Skeletal muscle satellite cell (primary cell): Measurements from ENCODE around the gene SLC9A7.

Experiments used
- H3K27me3 ChIP-seq: 2 replicates; pipeline ENCODE4 v1.7.0; 2013; ENCODE audit warnings: low read length; ENCODE audit not compliant: control insufficient read depth, insufficient read depth
- H3K36me3 ChIP-seq: 2 replicates; pipeline ENCODE4 v1.7.0; 2013; ENCODE audit warnings: mild to moderate bottlenecking, control low read depth, low read length; ENCODE audit not compliant: insufficient read depth
- H3K4me1 ChIP-seq: 2 replicates; pipeline ENCODE4 v1.7.0; 2013; ENCODE audit warnings: low read length; ENCODE audit not compliant: control insufficient read depth, insufficient read depth
- H3K4me2 ChIP-seq: 2 replicates; pipeline ENCODE4 v1.7.0; 2013; ENCODE audit warnings: mild to moderate bottlenecking, low read length
- H3K4me3 ChIP-seq: 2 replicates; pipeline ENCODE4 v1.7.0; 2013; ENCODE audit warnings: low read length
- H3K9ac ChIP-seq: 2 replicates; pipeline ENCODE4 v1.7.0; 2013; ENCODE audit warnings: mild to moderate bottlenecking, low read depth, low read length, moderate library complexity
- H3K9me3 ChIP-seq: replicated peaks from 2 replicates; pipeline ENCODE4 v1.7.0; 2013; ENCODE audit warnings: mild to moderate bottlenecking, control low read depth, low read length

Gene SLC9A7

DNA sequence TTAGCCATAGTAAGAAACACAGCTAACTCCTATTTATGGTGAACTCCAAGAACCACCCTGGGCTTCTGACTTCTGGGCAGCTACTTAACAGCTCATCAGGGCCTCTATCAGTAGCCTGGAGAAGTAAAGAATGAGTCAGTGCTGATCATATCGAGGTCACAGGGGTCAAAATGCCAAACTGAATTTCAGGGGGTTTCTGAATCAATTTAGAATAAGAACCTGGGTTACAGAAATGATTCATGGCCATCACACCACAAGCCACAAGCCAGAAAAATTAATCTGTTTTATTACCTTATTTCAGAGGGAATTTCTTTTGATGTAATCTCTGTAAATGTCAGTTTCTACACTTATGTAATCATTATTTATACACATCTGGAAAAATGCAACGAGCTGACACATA, 121.0 kb downstream of the SLC9A7 start:
- no peak overlapping the region for H3K4me2 ChIP-seq
- H3K4me1 ChIP-seq: no peaks in the 10 kb centered on the region
- no peak overlapping the region for H3K9ac ChIP-seq
- H3K27me3 ChIP-seq: no peaks in the 10 kb centered on the region
- H3K9me3 ChIP-seq: no peaks in the 10 kb centered on the region
- H3K4me3 ChIP-seq: no peak overlapping the region
- H3K36me3 ChIP-seq: no peaks in the 10 kb centered on the region

DNA sequence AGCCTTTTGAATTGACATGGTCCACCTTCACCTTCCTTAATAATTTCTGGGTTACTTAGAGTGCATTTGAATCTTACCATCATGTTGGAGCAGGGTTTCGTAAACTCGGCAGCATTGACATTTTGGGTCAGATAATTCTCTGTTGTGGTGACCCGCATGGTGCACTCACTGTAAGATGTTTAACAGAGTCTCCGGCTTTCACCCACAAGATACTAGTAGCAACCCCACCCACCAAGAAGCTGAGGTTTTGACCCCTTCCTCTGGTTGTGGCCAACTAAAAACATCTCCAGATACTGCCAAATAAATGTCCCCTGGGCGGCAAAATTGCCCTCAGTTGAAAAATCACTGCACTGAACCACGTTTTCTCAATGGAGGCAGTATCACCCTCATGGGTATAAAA, 122.7 kb downstream of the SLC9A7 start:
- Histone ChIP-seq H3K4me3 (no peak overlapping the region), H3K9me3 (no peaks in the 10 kb centered on the region), H3K36me3 (no peaks in the 10 kb centered on the region), H3K4me1 (no peaks in the 10 kb centered on the region), H3K4me2 (no peak overlapping the region), H3K9ac (no peak overlapping the region), H3K27me3 (no peaks in the 10 kb centered on the region)

DNA sequence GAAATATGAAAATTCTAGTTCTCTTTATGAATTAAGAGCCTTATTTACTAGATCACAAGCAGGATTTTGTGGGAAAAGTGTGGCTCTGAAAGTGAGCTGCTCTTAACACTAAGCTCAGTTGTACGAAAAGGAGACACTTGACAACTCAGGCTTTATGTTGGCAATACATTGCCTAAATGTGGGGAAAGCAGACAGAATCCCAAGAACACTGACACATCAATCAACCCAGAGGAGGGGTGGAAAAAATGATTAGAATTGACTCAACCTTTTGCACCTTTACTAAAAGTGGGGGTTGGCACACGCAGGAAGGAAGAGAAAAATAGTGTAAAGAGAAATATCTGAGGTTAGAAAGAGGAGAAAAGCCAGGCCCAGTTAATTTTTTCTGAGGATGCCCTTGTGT, 123.7 kb downstream of the SLC9A7 start:
- H3K36me3 ChIP-seq: no peaks in the 10 kb centered on the region
- no peak overlapping the region for H3K9ac ChIP-seq
- H3K27me3 ChIP-seq: no peaks in the 10 kb centered on the region
- no peaks in the 10 kb centered on the region for H3K9me3 ChIP-seq
- no peak overlapping the region for H3K4me2 ChIP-seq
- H3K4me1 ChIP-seq: no peaks in the 10 kb centered on the region
- no peak overlapping the region for H3K4me3 ChIP-seq

DNA sequence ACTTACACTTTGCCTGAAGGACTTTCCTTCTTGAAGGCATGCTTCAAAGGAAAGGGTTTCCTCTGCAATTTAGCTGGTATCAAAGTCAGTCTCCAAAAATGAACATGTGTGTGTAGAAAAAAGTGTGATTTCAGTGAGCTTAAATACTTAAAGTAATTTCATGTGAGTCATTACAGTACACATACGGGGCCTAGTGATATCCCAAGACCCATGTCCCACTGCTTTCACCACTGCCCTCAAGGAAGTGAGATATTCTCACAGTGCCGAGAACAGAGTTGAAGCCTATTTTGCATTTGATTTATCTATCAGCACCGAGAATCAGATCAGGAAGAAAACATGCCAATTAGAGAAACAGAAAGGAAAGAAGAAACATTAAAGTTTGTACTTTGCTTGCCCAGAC, 124.3 kb downstream of the SLC9A7 start:
- H3K9ac ChIP-seq: no peak overlapping the region
- H3K27me3 ChIP-seq: no peaks in the 10 kb centered on the region
- H3K4me1 ChIP-seq: peaks cover 4% of the 10 kb centered on the region
- H3K4me2 ChIP-seq: no peak overlapping the region
- H3K4me3 ChIP-seq: no peak overlapping the region
- H3K9me3 ChIP-seq: no peaks in the 10 kb centered on the region
- no peaks in the 10 kb centered on the region for H3K36me3 ChIP-seq

DNA sequence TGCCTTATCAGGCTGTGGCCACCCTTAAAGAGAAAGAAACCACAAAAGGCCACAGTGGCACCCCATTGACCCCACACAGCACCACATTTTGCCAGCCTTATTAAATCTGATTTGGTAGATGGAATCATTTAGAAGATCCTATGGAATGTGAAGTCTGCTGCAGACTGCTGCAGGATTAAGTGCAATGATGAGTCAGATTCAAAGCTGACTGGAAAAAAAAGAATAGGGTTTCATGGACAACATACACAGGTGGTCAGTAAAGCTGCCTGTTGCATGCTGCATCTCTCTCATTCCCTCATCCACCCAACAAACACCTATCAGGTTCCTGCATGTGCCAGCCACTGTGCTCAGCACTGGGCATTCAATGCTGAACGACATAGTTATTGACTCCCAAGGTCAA, 128.8 kb downstream of the SLC9A7 start:
- no peak overlapping the region for H3K4me3 ChIP-seq
- H3K4me2 ChIP-seq: no peak overlapping the region
- no peak overlapping the region for H3K9ac ChIP-seq
- H3K27me3 ChIP-seq: no peaks in the 10 kb centered on the region
- peaks cover 21% of the 10 kb centered on the region for H3K4me1 ChIP-seq
- no peaks in the 10 kb centered on the region for H3K9me3 ChIP-seq
- H3K36me3 ChIP-seq: no peaks in the 10 kb centered on the region

DNA sequence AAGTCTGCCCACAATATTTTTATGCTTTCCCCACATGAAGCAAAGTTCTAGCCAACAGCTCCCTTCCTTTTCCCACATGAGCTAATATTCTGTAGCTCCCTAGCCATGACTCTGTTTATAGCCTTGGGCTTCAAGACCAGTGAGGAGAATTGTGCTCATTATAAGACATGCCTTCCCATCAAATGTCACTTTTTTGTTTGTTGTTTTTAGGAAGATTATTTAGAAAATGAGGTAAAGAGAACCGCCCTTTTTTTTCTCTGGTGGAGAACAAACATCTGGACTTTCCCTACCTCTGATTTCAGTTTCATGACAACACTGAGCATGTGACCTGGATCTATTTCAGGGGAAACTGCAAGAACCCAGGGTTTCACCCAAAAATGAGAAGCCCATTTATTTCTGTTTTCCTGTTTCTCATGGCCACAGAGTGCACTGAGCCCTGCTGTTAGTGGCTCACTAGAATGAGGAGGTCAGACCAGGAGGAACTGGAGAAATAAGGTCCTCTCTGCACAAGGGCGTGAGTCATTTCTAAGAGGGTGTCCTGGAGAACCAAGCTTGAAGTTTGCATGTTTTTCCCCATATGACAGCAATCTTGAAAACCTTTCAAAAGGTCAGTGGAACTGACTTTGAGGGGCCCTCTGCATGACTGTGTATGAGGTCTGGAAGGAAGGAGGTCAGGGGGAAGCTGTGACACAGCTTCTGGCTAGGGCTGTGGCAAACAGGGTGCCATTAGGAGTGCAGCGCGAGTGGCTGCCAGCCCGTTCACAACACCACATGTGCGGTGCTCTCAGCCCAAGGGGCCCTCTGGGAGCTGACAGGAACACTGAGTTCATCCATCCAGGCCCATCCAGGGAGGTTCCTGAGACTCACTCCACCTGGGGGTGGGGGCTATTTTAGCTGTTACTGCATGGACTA, 130.2 kb downstream of the SLC9A7 start:
- H3K36me3 ChIP-seq: no peaks in the 10 kb centered on the region
- no peaks in the 10 kb centered on the region for H3K27me3 ChIP-seq
- no peak overlapping the region for H3K4me3 ChIP-seq
- no peak overlapping the region for H3K4me2 ChIP-seq
- H3K9me3 ChIP-seq: no peaks in the 10 kb centered on the region
- peaks cover 21% of the 10 kb centered on the region for H3K4me1 ChIP-seq
- no peak overlapping the region for H3K9ac ChIP-seq

DNA sequence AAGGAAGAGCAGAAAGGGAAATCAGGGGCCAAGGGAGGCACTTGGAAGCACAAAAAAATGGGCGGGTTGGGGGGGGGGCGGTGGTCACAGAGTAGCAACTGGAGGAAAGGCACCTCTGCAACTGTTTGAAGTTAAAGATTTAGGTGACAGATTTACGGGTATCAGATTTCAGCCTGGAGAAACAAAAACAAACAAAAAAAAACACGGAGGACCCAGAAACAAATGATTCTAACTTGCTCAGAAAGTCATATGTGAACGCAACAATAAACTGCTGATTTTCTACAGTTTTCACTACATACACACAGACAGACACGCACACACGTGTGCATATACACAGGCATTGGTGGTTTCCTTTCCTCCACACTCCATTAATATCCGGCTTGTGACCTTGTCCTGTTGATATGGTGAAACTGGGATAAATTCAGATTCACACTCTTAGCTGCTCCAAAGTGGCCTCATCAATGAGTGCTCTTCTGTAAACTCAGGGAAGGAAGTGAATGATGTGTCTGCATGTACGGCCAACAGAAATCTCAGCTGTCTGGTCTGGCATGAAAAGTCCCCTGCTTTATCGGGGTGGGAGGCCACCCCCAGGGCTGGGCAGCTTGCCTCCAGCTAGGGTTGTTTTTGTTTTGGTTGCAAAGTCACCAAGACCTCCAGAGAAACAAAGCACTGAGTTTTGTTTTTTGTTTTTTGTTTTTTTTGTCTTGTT, 131.1 kb downstream of the SLC9A7 start:
- Histone ChIP-seq H3K4me3 (no peak overlapping the region), H3K27me3 (peaks cover 5% of the 10 kb centered on the region), H3K9ac (no peak overlapping the region), H3K9me3 (no peaks in the 10 kb centered on the region), H3K4me2 (no peak overlapping the region), H3K4me1 (peaks cover 21% of the 10 kb centered on the region), H3K36me3 (no peaks in the 10 kb centered on the region)

DNA sequence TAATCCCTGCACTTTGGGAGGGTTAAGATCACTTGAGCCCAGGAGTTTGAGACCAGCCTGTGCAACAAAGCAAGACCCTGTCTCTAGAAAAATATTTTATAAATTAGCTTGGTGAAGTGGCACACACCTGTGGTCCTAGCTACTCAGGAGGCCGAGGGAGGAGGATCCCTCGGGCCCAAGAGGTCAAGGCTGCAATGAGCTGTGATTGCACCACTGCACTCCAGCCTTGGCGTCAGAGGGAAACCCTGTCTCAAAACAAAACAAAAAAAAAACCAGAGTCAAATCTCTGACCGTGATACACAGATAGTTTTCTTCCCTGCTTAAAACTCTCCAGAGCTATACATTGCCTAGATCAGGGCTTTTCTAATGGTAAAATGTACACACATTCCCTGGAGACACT, 131.9 kb downstream of the SLC9A7 start:
- Histone ChIP-seq H3K36me3 (no peaks in the 10 kb centered on the region), H3K9ac (no peak overlapping the region), H3K4me3 (no peak overlapping the region), H3K4me2 (no peak overlapping the region), H3K9me3 (no peaks in the 10 kb centered on the region), H3K27me3 (peaks cover 5% of the 10 kb centered on the region), H3K4me1 (peaks cover 21% of the 10 kb centered on the region)

DNA sequence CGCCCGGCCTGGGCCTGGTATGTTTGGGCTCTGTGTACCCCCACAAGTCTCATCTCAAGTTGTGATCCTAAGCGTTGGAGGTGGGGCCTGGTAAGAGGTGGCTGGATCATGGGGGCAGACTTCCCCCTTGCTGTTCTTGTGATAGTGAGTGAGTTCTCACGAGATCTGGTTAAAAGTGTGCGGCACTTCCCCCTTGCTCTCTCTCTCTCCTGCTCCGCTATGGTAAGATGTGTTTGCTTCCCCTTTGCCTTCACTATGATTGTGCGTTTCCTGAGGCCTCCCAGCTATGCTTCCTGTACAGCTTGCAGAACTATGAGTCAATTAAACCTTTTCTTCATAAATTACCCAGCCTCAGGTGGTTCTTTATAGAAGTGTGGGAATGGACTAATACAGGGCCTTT, 132.4 kb downstream of the SLC9A7 start:
- no peak overlapping the region for H3K9ac ChIP-seq
- H3K9me3 ChIP-seq: no peaks in the 10 kb centered on the region
- H3K36me3 ChIP-seq: no peaks in the 10 kb centered on the region
- no peak overlapping the region for H3K4me3 ChIP-seq
- no peak overlapping the region for H3K4me2 ChIP-seq
- peaks cover 21% of the 10 kb centered on the region for H3K4me1 ChIP-seq
- H3K27me3 ChIP-seq: peaks cover 5% of the 10 kb centered on the region

DNA sequence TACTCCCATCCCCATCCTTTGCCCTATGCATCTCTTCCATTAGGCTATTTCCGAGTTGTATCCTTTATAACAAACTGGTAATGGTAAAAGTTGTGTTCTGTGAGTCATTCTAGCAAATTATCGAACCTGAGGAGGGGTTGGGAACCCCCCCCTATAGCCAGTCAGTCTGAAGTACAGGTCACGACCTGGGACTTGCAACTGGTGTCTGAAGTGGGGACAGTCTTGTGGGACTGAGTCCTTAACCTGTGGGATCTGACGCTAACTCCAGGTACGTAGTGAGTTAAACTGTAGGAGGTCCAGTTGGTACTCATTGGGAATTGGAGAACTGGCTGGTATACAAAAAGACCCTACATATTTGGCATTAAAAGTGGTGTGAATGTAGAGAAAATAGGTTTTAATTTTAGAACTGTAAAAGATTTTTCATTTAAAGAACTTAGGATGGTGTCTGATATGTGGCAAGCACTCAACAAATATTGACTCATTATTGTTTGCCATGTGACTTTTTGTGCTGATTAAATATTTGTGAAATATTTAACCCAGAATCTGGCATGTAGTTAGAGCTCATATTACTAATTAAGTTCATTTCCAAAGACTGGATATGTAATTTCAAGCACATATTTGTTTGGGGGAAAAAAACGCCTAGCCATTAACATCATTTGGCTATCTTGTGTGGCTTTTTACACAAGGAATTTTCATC, 134.7 kb downstream of the SLC9A7 start:
- Histone ChIP-seq H3K4me3 (no peak overlapping the region), H3K9ac (no peak overlapping the region), H3K9me3 (no peaks in the 10 kb centered on the region), H3K36me3 (no peaks in the 10 kb centered on the region), H3K27me3 (peaks cover 5% of the 10 kb centered on the region), H3K4me2 (no peak overlapping the region), H3K4me1 (peaks cover 16% of the 10 kb centered on the region)

DNA sequence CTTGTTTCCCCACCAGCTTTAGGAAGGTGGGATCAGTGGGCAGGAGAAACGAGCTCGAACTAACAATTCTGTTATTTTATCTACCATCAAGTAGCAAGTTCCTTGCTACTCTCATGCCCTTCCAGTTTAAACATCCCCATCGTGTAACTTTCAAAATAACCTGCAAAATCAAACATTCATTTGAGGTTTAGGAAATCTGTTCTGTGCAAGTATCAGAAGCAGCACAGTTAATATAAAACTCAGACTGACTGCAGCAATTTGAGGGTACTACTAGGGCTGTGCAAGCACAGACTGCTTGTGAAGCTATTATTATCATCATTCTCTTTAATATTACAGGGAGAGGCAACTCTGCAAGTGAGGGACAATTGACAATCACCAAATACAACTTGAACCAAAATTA, 137.3 kb downstream of the SLC9A7 start:
- H3K36me3 ChIP-seq: no peaks in the 10 kb centered on the region
- no peak overlapping the region for H3K9ac ChIP-seq
- no peaks in the 10 kb centered on the region for H3K4me1 ChIP-seq
- no peak overlapping the region for H3K4me2 ChIP-seq
- no peak overlapping the region for H3K4me3 ChIP-seq
- H3K9me3 ChIP-seq: no peaks in the 10 kb centered on the region
- H3K27me3 ChIP-seq: peaks cover 5% of the 10 kb centered on the region
